Small intestine (tissue), 7 donors: ENCODE data around the gene PPP6R2. TPM values are rescaled to one million over a fixed set of nuclear protein-coding genes. Genes with fewer than 3 reads are reported as not detected.
A peak's percentile ranks its signal among the peaks of the same experiment; 100 is the strongest.
"Not testable (repeated sequence)": the region's sequence is repeated elsewhere in the genome, so short reads cannot be mapped to it uniquely, and the experiment has no call there.

Source experiments
- DNase-seq, 2 donors: peaks; one replicate each; pipeline versions ENCODE4 v3.0.0 to v3.0.0-alpha.2; 2013
- FAIRE-seq: peaks from 2 replicates; lab custom pipeline; 2012; peaks lifted over from hg19 to GRCh38; lab: Jason Lieb, UNC
- H3K27ac ChIP-seq, 3 donors: one replicate each; pipeline ENCODE4 v1.5.1; 2013; ENCODE audit warnings: low read length in 2 of 3, mild to moderate bottlenecking in 2 of 3, control low read depth in 1 of 3, inconsistent platforms in 1 of 3, low read depth in 1 of 3, moderate library complexity in 1 of 3
- H3K27me3 ChIP-seq, 3 donors: one replicate each; pipeline ENCODE4 v1.6.1; 2013; ENCODE audit warnings: low read length in 3 of 3, inconsistent platforms in 1 of 3; ENCODE audit not compliant: control insufficient read depth in 3 of 3, insufficient read depth in 3 of 3
- H3K36me3 ChIP-seq, 3 donors: one replicate each; pipeline ENCODE4 v1.6.1; 2013; ENCODE audit warnings: low read length in 3 of 3, inconsistent platforms in 1 of 3, low read depth in 1 of 3, mild to moderate bottlenecking in 1 of 3, moderate library complexity in 1 of 3; ENCODE audit not compliant: control insufficient read depth in 3 of 3, insufficient read depth in 2 of 3
- H3K4me1 ChIP-seq, 3 donors: one replicate each; pipeline ENCODE4 v1.6.1; 2013; ENCODE audit warnings: low read length in 2 of 3, inconsistent platforms in 1 of 3, low read depth in 1 of 3, mild to moderate bottlenecking in 1 of 3, moderate library complexity in 1 of 3; ENCODE audit not compliant: control insufficient read depth in 3 of 3, insufficient read depth in 2 of 3
- H3K4me3 ChIP-seq, 3 donors: one replicate each; pipeline ENCODE4 v1.5.1; 2013; ENCODE audit warnings: low read length in 3 of 3, control low read depth in 1 of 3, inconsistent platforms in 1 of 3, low read depth in 1 of 3, mild to moderate bottlenecking in 1 of 3, moderate library complexity in 1 of 3
- H3K9me3 ChIP-seq, 2 donors: one replicate each; pipeline ENCODE4 v1.6.1; 2013; ENCODE audit warnings: low read depth in 1 of 2, low read length in 1 of 2; ENCODE audit not compliant: control insufficient read depth in 2 of 2, insufficient read depth in 1 of 2
- WGBS, 3 donors: extraction: QIAGEN DNeasy Blood & Tissue Kit; methylation state at CpG; one replicate each; pipeline ENCODE4 v1.1.7; 2013; 5-methylcytosine and 5-hydroxymethylcytosine counted together
- polyA plus RNA-seq, 4 donors: library from polyadenylated mRNA; stranded (reverse) in 3 of 4; unstranded in 1 of 4; fragments of 200-250 nt in 3 of 4; fragments of 120-200 nt in 1 of 4; gene quantifications; one replicate each; pipeline versions ENCODE4 v1.2.1 to v1.2.3, GENCODE V29; 2013
- donor health status: healthy with polysubstance abuse.
- donor health status: control.
- donor health status: control.
- donor health status: Bipolar disorder and iron deficiency.
- donor health status: healthy.

PPP6R2 gene
- polyA plus RNA-seq, 4 donors: 28.6 to 41.2 (median 38.8) TPM

- Histone ChIP-seq H3K4me3 (no peak overlapping the region), H3K27me3 (no peaks in the 10 kb centered on the region), H3K36me3 (peaks cover 0 to 35% (median 5%) of the 10 kb centered on the region in 3 donors), H3K27ac (no peak overlapping the region), H3K9me3 (no peaks in the 10 kb centered on the region), H3K4me1 (no peaks in the 10 kb centered on the region)
- DNase-seq (no peak), FAIRE-seq (no peak)
- WGBS, 3 donors: 54 to 88% (median 79%) methylated on average over 1 of the region's 1 CpG
Measured at GRCh38 chr22:50357222-50357621, 14.1 kb downstream of the PPP6R2 start.

GRCh38 chr22:50357756-50358155 is 14.6 kb downstream of the PPP6R2 start:
- H3K36me3 ChIP-seq: peaks cover 0 to 35% (median 1%) of the 10 kb centered on the region in 3 donors
- no peak for DNase-seq
- no peaks in the 10 kb centered on the region for H3K4me1 ChIP-seq
- WGBS, 3 donors: 90 to 97% (median 90%) methylated on average over 10 of the region's 10 CpGs
- no peak for FAIRE-seq
- no peaks in the 10 kb centered on the region for H3K9me3 ChIP-seq
- H3K27me3 ChIP-seq: no peaks in the 10 kb centered on the region
- H3K27ac ChIP-seq: no peak overlapping the region
- H3K4me3 ChIP-seq: no peak overlapping the region

- WGBS, 3 donors: 81 to 85% (median 85%) methylated on average over 2 of the region's 2 CpGs
Measured at GRCh38 chr22:50360578-50360977, 17.5 kb downstream of the PPP6R2 start.

GRCh38 chr22:50361222-50361621 is 18.1 kb downstream of the PPP6R2 start:
- H3K36me3 ChIP-seq: peaks cover 0 to 32% (median 0%) of the 10 kb centered on the region in 3 donors
- 78 to 93% (median 88%) methylated on average over 5 of the region's 5 CpGs for WGBS, 3 donors
- no peaks in the 10 kb centered on the region for H3K9me3 ChIP-seq
- H3K4me3 ChIP-seq: no peak overlapping the region
- FAIRE-seq (no peak), DNase-seq (no peak)
- peak overlapping the region in 2 of 3 donors; percentile 24 to 56 for H3K27ac ChIP-seq
- peaks cover 0 to 1% (median 0%) of the 10 kb centered on the region in 3 donors for H3K4me1 ChIP-seq
- H3K27me3 ChIP-seq: no peaks in the 10 kb centered on the region

More at GRCh38 chr22:50360578-50360977, 17.5 kb downstream of the PPP6R2 start:
- H3K27ac ChIP-seq: no peak overlapping the region
- DNase-seq: no peak
- H3K4me1 ChIP-seq: peaks cover 0 to 1% (median 0%) of the 10 kb centered on the region in 3 donors
- no peak overlapping the region for H3K4me3 ChIP-seq
- H3K36me3 ChIP-seq: peaks cover 0 to 33% (median 0%) of the 10 kb centered on the region in 3 donors
- FAIRE-seq: no peak
- no peaks in the 10 kb centered on the region for H3K9me3 ChIP-seq
- no peaks in the 10 kb centered on the region for H3K27me3 ChIP-seq

- peak overlapping the region in 2 of 3 donors; percentile 26 to 49 for H3K27ac ChIP-seq
- peaks cover 0 to 1% (median 0%) of the 10 kb centered on the region in 3 donors for H3K4me1 ChIP-seq
- DNase-seq: no peak
Measured at GRCh38 chr22:50361688-50362087, 18.6 kb downstream of the PPP6R2 start.

GRCh38 chr22:50363166-50363802 is 20.2 kb downstream of the PPP6R2 start:
- no peaks in the 10 kb centered on the region for H3K27me3 ChIP-seq
- no peak for FAIRE-seq
- H3K36me3 ChIP-seq: peaks cover 0 to 35% (median 0%) of the 10 kb centered on the region in 3 donors
- no peaks in the 10 kb centered on the region for H3K9me3 ChIP-seq
- WGBS, 3 donors: 92 to 95% (median 94%) methylated on average over 8 of the region's 8 CpGs
- no peak for DNase-seq
- H3K27ac ChIP-seq: no peak overlapping the region
- H3K4me3 ChIP-seq: no peak overlapping the region
- peaks cover 0 to 1% (median 0%) of the 10 kb centered on the region in 3 donors for H3K4me1 ChIP-seq

More at GRCh38 chr22:50361688-50362087, 18.6 kb downstream of the PPP6R2 start:
- Histone ChIP-seq H3K27me3 (no peaks in the 10 kb centered on the region), H3K4me3 (no peak overlapping the region), H3K36me3 (peaks cover 0 to 28% (median 0%) of the 10 kb centered on the region in 3 donors), H3K9me3 (no peaks in the 10 kb centered on the region)
- FAIRE-seq: no peak
- WGBS, 3 donors: 80 to 89% (median 81%) methylated on average over 5 of the region's 5 CpGs

- H3K27ac ChIP-seq, DNase-seq, H3K4me3 ChIP-seq, H3K27me3 ChIP-seq, H3K4me1 ChIP-seq, FAIRE-seq, H3K9me3 ChIP-seq: not testable (repeated sequence)
- WGBS, 3 donors: 89 to 93% (median 92%) methylated on average over 11 of the region's 11 CpGs
- peaks cover 0 to 39% (median 2%) of the 10 kb centered on the region in 3 donors for H3K36me3 ChIP-seq
Measured at GRCh38 chr22:50363803-50364194, 20.7 kb downstream of the PPP6R2 start.

- Histone ChIP-seq H3K36me3 (peaks cover 0 to 34% (median 4%) of the 10 kb centered on the region in 3 donors), H3K27me3 (no peaks in the 10 kb centered on the region), H3K27ac (no peak overlapping the region), H3K9me3 (no peaks in the 10 kb centered on the region), H3K4me1 (peaks cover 0 to 1% (median 0%) of the 10 kb centered on the region in 3 donors), H3K4me3 (no peak overlapping the region)
- WGBS, 3 donors: 95% methylated on average over 27 of the region's 27 CpGs
- FAIRE-seq (no peak), DNase-seq (no peak)
Measured at GRCh38 chr22:50367778-50368500, 24.8 kb downstream of the PPP6R2 start.
